Right atrium auricular region (tissue), 2 donors: Measurements from ENCODE around the gene LRRC45. TPM values are rescaled to one million over a fixed set of nuclear protein-coding genes. Genes with fewer than 3 reads are reported as not detected.

ENCODE experiments used
- DNase-seq: peaks from one replicate; pipeline ENCODE4 v3.0.0-alpha.2; 2019; ENCODE audit warnings: low spot score
- H3K27ac ChIP-seq, 2 donors: fragments of 200-600 bp; sonication (generic); 1 replicate in 1 of 2; 2 replicates in 1 of 2; pipeline ENCODE4 v1.5.1; 2016 to 2019
- H3K27me3 ChIP-seq, 2 donors: fragments of 200-600 bp; sonication (generic); one replicate each; pipeline versions ENCODE4 v1.5.1 to v1.6.0; 2017 to 2019
- H3K36me3 ChIP-seq: fragments of 200-600 bp; sonication (generic); one replicate; pipeline ENCODE4 v1.5.1; 2016
- H3K4me1 ChIP-seq, 2 donors: fragments of 200-600 bp; sonication (generic); one replicate each; pipeline versions ENCODE4 v1.5.1 to v1.6.0; 2017 to 2019
- H3K4me3 ChIP-seq, 2 donors: fragments of 200-600 bp; sonication (generic); 1 replicate in 1 of 2; 2 replicates in 1 of 2; pipeline ENCODE4 v1.5.1; 2017 to 2019; ENCODE audit warnings: mild to moderate bottlenecking in 1 of 2, moderate library complexity in 1 of 2
- H3K9me3 ChIP-seq, 2 donors: fragments of 200-600 bp; sonication (generic); one replicate each; pipeline ENCODE4 v1.5.1; 2019
- total RNA-seq, 2 donors: library from RNA; depleted of rRNA; stranded (reverse); fragments of >200 nt; gene quantifications; one replicate each; pipeline ENCODE4 v1.1.0, GENCODE V29; 2016
- TF ChIP-seq, protein P1 (sequence below), 2 donors: fragments of 200-600 bp; sonication (generic); IDR thresholded peaks; one replicate each; pipeline ENCODE4 v1.5.1; 2019; ENCODE audit warnings: antibody characterized with exemption in 2 of 2

LRRC45 gene
- total RNA-seq, 2 donors from 2014 or later: 4.7 to 4.9 TPM

- no peak for DNase-seq
- Histone ChIP-seq H3K36me3 (peaks cover 27% of the 10 kb centered on the region), H3K27ac (no peak overlapping the region), H3K4me3 (no peak overlapping the region), H3K4me1 (peaks cover 0 to 31% of the 10 kb centered on the region in 2 donors), H3K9me3 (no peaks in the 10 kb centered on the region), H3K27me3 (no peaks in the 10 kb centered on the region)
- TF ChIP-seq, protein P1, sequence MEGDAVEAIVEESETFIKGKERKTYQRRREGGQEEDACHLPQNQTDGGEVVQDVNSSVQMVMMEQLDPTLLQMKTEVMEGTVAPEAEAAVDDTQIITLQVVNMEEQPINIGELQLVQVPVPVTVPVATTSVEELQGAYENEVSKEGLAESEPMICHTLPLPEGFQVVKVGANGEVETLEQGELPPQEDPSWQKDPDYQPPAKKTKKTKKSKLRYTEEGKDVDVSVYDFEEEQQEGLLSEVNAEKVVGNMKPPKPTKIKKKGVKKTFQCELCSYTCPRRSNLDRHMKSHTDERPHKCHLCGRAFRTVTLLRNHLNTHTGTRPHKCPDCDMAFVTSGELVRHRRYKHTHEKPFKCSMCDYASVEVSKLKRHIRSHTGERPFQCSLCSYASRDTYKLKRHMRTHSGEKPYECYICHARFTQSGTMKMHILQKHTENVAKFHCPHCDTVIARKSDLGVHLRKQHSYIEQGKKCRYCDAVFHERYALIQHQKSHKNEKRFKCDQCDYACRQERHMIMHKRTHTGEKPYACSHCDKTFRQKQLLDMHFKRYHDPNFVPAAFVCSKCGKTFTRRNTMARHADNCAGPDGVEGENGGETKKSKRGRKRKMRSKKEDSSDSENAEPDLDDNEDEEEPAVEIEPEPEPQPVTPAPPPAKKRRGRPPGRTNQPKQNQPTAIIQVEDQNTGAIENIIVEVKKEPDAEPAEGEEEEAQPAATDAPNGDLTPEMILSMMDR (IDR thresholded peaks at IDR 0.05): no peak
These were observed 40.6 kb downstream of the LRRC45 start for GRCh38 chr17:82063424-82064415.

DNA sequence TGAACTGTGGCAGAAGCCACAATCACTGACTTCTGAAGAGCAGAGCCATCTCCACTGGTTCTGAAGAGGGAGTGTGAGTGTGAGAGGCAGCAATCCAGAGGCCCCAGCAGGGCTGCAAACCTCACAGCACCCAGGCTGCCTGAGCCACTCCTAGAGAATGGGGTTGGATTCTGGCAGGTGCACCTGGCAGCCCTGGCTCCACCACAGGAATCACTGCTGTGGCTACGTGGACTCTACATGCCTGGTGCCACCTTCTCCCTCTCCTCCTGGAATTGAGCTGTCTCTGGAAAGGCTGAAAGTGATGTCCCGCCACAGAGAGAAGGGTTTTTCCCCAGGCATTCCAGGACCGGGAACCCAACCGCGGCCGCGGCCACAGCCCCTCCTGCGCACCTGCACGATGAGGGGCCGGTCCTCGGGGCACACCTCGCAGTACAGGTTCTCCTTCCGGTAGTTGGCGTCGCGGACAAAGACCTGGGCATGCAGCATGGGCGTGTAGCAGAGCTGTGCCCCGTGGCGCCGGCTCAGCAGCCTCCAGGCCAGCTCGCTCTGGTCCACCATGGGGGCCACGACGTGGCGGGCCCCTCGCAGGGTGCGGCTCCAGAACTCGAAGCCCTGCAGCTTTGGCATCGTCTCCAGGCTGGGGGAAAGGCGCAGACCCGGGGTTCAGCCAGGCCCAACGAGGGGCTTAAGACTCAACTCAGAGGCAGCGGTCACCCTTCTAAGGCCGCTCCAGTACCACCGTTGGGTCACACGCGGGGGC is 41.5 kb downstream of the LRRC45 start:
- peak overlapping the region; percentile 63 to 81 for H3K27ac ChIP-seq
- peak overlapping the region; percentile 77 to 89 for H3K4me3 ChIP-seq
- H3K27me3 ChIP-seq: no peaks in the 10 kb centered on the region
- TF ChIP-seq, protein P1 (IDR thresholded peaks at IDR 0.05): no peak
- peaks cover 0 to 31% of the 10 kb centered on the region in 2 donors for H3K4me1 ChIP-seq
- H3K9me3 ChIP-seq: no peaks in the 10 kb centered on the region
- H3K36me3 ChIP-seq: peaks cover 22% of the 10 kb centered on the region
- DNase-seq: no peak

DNA sequence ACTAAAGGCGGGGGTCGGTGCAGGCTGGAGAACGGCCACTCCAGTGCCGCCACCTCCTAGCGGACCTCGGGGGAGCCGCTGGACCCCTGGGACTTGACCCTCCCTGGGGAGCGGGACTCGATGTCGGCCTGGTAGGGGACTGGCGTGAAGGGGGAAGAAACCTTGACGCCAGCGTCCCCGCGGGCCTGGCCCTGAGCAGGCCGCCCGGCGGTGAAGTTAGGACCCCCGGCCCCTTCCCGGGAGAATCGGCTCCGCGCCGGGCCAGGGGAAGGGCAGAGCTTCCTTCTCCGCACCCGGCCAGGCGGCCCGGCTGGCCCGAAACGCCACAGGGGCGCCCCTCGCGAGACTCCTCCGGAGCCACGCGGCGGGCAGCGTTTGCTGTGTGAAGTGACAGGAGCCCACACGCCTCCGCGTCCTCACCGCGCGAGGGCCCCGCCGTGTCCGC is 42.1 kb downstream of the LRRC45 start:
- Histone ChIP-seq H3K4me1 (peaks cover 0 to 31% of the 10 kb centered on the region in 2 donors), H3K27ac (peak overlapping the region; percentile 63 to 81), H3K9me3 (no peaks in the 10 kb centered on the region), H3K36me3 (peaks cover 16% of the 10 kb centered on the region), H3K4me3 (peak overlapping the region; percentile 77 to 89), H3K27me3 (no peaks in the 10 kb centered on the region)
- TF ChIP-seq, protein P1 (IDR thresholded peaks at IDR 0.05): no peak
- DNase-seq: no peak

GRCh38 chr17:82065638-82066303 is 42.7 kb downstream of the LRRC45 start, which contains the start of gene DUS1L:
DUS1L (minus strand) TSS chr17:82065804; CDS start chr17:82065059, 745 bp downstream.
- no peak for DNase-seq
- Histone ChIP-seq H3K4me3 (peak within 1 kb of the TSS; percentile 77 to 89), H3K9me3 (no peaks in the 10 kb centered on the region), H3K27me3 (no peaks in the 10 kb centered on the region), H3K36me3 (peaks cover 10% of the 10 kb centered on the region), H3K4me1 (peaks cover 0 to 31% of the 10 kb centered on the region in 2 donors), H3K27ac (peak within 1 kb of the TSS; percentile 82 to 89)
- TF ChIP-seq, protein P1 (IDR thresholded peaks at IDR 0.05): no peak

DNA sequence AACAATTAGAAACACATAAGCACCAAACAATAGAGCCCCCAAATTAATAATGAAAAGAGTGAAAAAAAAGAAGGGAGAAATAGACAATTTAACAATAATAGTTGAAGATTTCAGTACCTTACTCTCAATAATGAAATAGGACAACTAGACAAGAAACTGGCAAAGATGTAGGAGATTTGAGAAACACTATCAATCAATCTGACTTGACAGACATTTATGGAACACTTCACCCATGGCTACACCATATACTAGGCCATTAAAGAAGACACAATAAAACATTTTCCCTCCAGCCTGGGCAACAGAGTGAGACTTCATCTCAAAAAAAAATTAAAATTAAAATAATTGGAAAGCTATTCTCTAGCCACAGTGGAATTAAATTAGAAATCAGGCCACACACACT is 47.5 kb downstream of the LRRC45 start:
- no peak for DNase-seq
- Histone ChIP-seq H3K27me3 (no peaks in the 10 kb centered on the region), H3K4me1 (peaks cover 0 to 9% of the 10 kb centered on the region in 2 donors), H3K36me3 (no peaks in the 10 kb centered on the region), H3K27ac (no peak overlapping the region), H3K4me3 (no peak overlapping the region), H3K9me3 (no peaks in the 10 kb centered on the region)
- TF ChIP-seq, protein P1 (IDR thresholded peaks at IDR 0.05): no peak
